NAMALWA (cell line): ENCODE measurements around the gene TRIM50.
A peak's percentile ranks its signal among the peaks of the same experiment; 100 is the strongest.
"Not testable (repeated sequence)": the region's sequence is repeated elsewhere in the genome, so short reads cannot be mapped to it uniquely, and the experiment has no call there.

ENCODE experiments used
- DNase-seq: peaks from one replicate; pipeline ENCODE4 v3.0.0-alpha.2; 2015; ENCODE audit warnings: low spot score

Gene TRIM50

GRCh38 chr7:73350306-73351068 is 22.6 kb upstream of the TRIM50 start:
- no peak for DNase-seq

GRCh38 chr7:73349763-73350162 is 21.9 kb upstream of the TRIM50 start:
- DNase-seq, result no peak

GRCh38 chr7:73345951-73346350 is 18.1 kb upstream of the TRIM50 start:
- no peak for DNase-seq

- no peak for DNase-seq
Observed at GRCh38 chr7:73345538-73345937, 17.7 kb upstream of the TRIM50 start.

- DNase-seq, result no peak
Observed at GRCh38 chr7:73343671-73344380, 15.9 kb upstream of the TRIM50 start.

- DNase-seq, result no peak
Observed at GRCh38 chr7:73342645-73343044, 14.8 kb upstream of the TRIM50 start.

- no peak for DNase-seq
Observed at GRCh38 chr7:73341877-73342276, 14.0 kb upstream of the TRIM50 start.

- no peak for DNase-seq
Observed at GRCh38 chr7:73340514-73340913, 12.6 kb upstream of the TRIM50 start.

GRCh38 chr7:73338321-73338720 is 10.4 kb upstream of the TRIM50 start:
- DNase-seq, result no peak

GRCh38 chr7:73332447-73332846 is 4.6 kb upstream of the TRIM50 start:
- no peak for DNase-seq

GRCh38 chr7:73330772-73331171 is 2.9 kb upstream of the TRIM50 start:
- DNase-seq, result no peak

GRCh38 chr7:73329861-73330581 is 2.1 kb upstream of the TRIM50 start:
- no peak for DNase-seq

- DNase-seq, result no peak
Observed at GRCh38 chr7:73328696-73329095, 814 bp upstream of the TRIM50 start.

- DNase-seq, result not testable (repeated sequence)
Observed at GRCh38 chr7:73327449-73327848, 433 bp downstream of the TRIM50 start.

- DNase-seq, result not testable (repeated sequence)
Observed at GRCh38 chr7:73325424-73325823, 2.5 kb downstream of the TRIM50 start.

GRCh38 chr7:73324081-73324845 is 3.6 kb downstream of the TRIM50 start:
- peak; percentile 63 for DNase-seq

GRCh38 chr7:73323434-73324080 is 4.3 kb downstream of the TRIM50 start:
- not testable (repeated sequence) for DNase-seq

GRCh38 chr7:73320009-73320408 is 7.9 kb downstream of the TRIM50 start:
- DNase-seq, result not testable (repeated sequence)

- DNase-seq, result not testable (repeated sequence)
Observed at GRCh38 chr7:73319541-73319940, 8.3 kb downstream of the TRIM50 start.

- DNase-seq, result not testable (repeated sequence)
Observed at GRCh38 chr7:73318656-73319204, 9.2 kb downstream of the TRIM50 start.

- DNase-seq, result no peak
Observed at GRCh38 chr7:73316521-73316920, 11.4 kb downstream of the TRIM50 start.
